GM23338 (cell line): ENCODE measurements around the gene GPR176. TPM values are rescaled to one million over a fixed set of nuclear protein-coding genes. Genes with fewer than 3 reads are reported as not detected.

ENCODE experiments used
- ATAC-seq: fragments of 200-7000 bp; cut with Tn5 transposase; 3 replicates; pipeline ENCODE4 v1.9.1; 2020
- DNase-seq: peaks from one replicate; pipeline ENCODE4 v3.0.0-alpha.2; 2015; ENCODE audit warnings: low spot score
- H2AFZ ChIP-seq: fragments of 200-600 bp; sonication (generic); 2 replicates; pipeline ENCODE4 v1.8.0; 2016; ENCODE audit warnings: antibody characterized with exemption, mild to moderate bottlenecking, moderate library complexity
- H3F3A ChIP-seq: fragments of 200-600 bp; sonication (generic); replicated peaks from 2 replicates; pipeline ENCODE4 v1.8.0; 2017; ENCODE audit warnings: antibody characterized with exemption, mixed run types, low read depth
- H3K27ac ChIP-seq: fragments of 200-600 bp; sonication (generic); 2 replicates; pipeline ENCODE4 v1.6.1; 2016; ENCODE audit warnings: low read depth
- H3K27me3 ChIP-seq: fragments of 200-600 bp; sonication (generic); 2 replicates; pipeline ENCODE4 v1.8.0; 2016; ENCODE audit warnings: mild to moderate bottlenecking, mixed run types, moderate library complexity; ENCODE audit not compliant: insufficient read depth
- H3K36me3 ChIP-seq: fragments of 200-600 bp; sonication (generic); 2 replicates; pipeline ENCODE4 v1.8.0; 2016; ENCODE audit warnings: mild to moderate bottlenecking; ENCODE audit not compliant: insufficient read depth
- H3K4me1 ChIP-seq: fragments of 200-600 bp; sonication (generic); 2 replicates; pipeline ENCODE4 v1.8.0; 2016; ENCODE audit warnings: mild to moderate bottlenecking, moderate library complexity; ENCODE audit not compliant: insufficient read depth
- H3K4me2 ChIP-seq: fragments of 200-600 bp; sonication (generic); 2 replicates; pipeline ENCODE4 v1.7.1; 2017; ENCODE audit warnings: mixed run types
- H3K4me3 ChIP-seq: fragments of 200-600 bp; sonication (generic); 2 replicates; pipeline ENCODE4 v1.6.1; 2016; ENCODE audit warnings: mixed run types
- H3K79me2 ChIP-seq: fragments of 200-600 bp; sonication (generic); replicated peaks from 2 replicates; pipeline ENCODE4 v1.8.0; 2017; ENCODE audit warnings: mild to moderate bottlenecking; ENCODE audit not compliant: insufficient read depth
- H3K9me2 ChIP-seq: fragments of 200-600 bp; sonication (generic); 2 replicates; pipeline ENCODE4 v1.8.0; 2017; ENCODE audit not compliant: insufficient read depth
- H4K20me1 ChIP-seq: fragments of 200-600 bp; sonication (generic); replicated peaks from 2 replicates; pipeline ENCODE4 v1.8.0; 2017; ENCODE audit warnings: mild to moderate bottlenecking; ENCODE audit not compliant: insufficient read depth
- H3K27ac Mint-ChIP-seq: 2 replicates; pipeline ENCODE4 v1.8.0; 2020; ENCODE audit warnings: inconsistent platforms, mild to moderate bottlenecking, moderate library complexity, mixed read lengths
- H3K27me3 Mint-ChIP-seq: 3 replicates; pipeline ENCODE4 v1.8.0; 2022; ENCODE audit warnings: low read depth, mild to moderate bottlenecking, moderate library complexity, mixed read lengths, inconsistent platforms; ENCODE audit not compliant: insufficient read depth, poor library complexity
- H3K36me3 Mint-ChIP-seq: 3 replicates; pipeline ENCODE4 v1.8.0; 2021; ENCODE audit warnings: low read depth, mild to moderate bottlenecking, inconsistent platforms, moderate library complexity, mixed read lengths
- H3K4me1 Mint-ChIP-seq: 3 replicates; pipeline ENCODE4 v1.8.0; 2020; ENCODE audit warnings: mild to moderate bottlenecking, inconsistent platforms, mixed read lengths
- H3K4me3 Mint-ChIP-seq: 3 replicates; pipeline ENCODE4 v1.8.0; 2021; ENCODE audit warnings: moderate library complexity, mild to moderate bottlenecking, inconsistent platforms, mixed read lengths
- H3K9me3 Mint-ChIP-seq: 3 replicates; pipeline ENCODE4 v1.8.0; 2020; ENCODE audit warnings: moderate library complexity, mild to moderate bottlenecking, inconsistent platforms, mixed read lengths
- CREB1 ChIP-seq: fragments of 250-450 bp; sonication (Bioruptor Pico); IDR thresholded peaks from 2 replicates; pipeline ENCODE4 v1.5.0; 2020; ENCODE audit warnings: low read depth, mild to moderate bottlenecking, moderate library complexity
- EZH2 ChIP-seq: fragments of 200-600 bp; sonication (generic); IDR thresholded peaks from one replicate; pipeline ENCODE4 v1.8.0; 2017; ENCODE audit warnings: antibody characterized with exemption, mild to moderate bottlenecking, low read depth; ENCODE audit not compliant: unreplicated experiment
- EZH2phosphoT487 ChIP-seq: fragments of 200-600 bp; sonication (generic); IDR thresholded peaks from one replicate; pipeline ENCODE4 v1.8.1; 2018; ENCODE audit warnings: antibody characterized with exemption; ENCODE audit not compliant: unreplicated experiment
- JUNB ChIP-seq: IDR thresholded peaks from one replicate; pipeline ENCODE4 v1.6.1; 2016; ENCODE audit warnings: antibody characterized with exemption; ENCODE audit not compliant: unreplicated experiment
- REST ChIP-seq: IDR thresholded peaks from one replicate; pipeline ENCODE4 v1.6.1; 2018; ENCODE audit warnings: antibody characterized with exemption; ENCODE audit not compliant: unreplicated experiment
- STAT1 ChIP-seq: IDR thresholded peaks from one replicate; pipeline ENCODE4 v1.6.1; 2016; ENCODE audit warnings: antibody characterized with exemption; ENCODE audit not compliant: unreplicated experiment
- ZNF114 ChIP-seq: fragments of 250-450 bp; sonication (Bioruptor Pico); IDR thresholded peaks from 2 replicates; pipeline ENCODE4 v1.5.0; 2020; ENCODE audit warnings: mild to moderate bottlenecking, moderate library complexity
- ZNF462 ChIP-seq: fragments of 250-450 bp; sonication (Bioruptor Pico); IDR thresholded peaks from 2 replicates; pipeline ENCODE4 v1.5.0; 2020; ENCODE audit warnings: mild to moderate bottlenecking, moderate library complexity
- polyA plus RNA-seq: library from polyadenylated mRNA; unstranded; fragments of >200 nt; fragmentation: Nextera tagmentation; extraction: Ambion mirVana; gene quantifications from 2 replicates; pipeline ENCODE4 v1.2.1, GENCODE V29; 2016
- total RNA-seq: library from RNA; depleted of rRNA; stranded (reverse); fragments of >200 nt; shearing (Covaris generic); gene quantifications from 2 replicates; pipeline ENCODE4 v1.2.3, GENCODE V29; 2014
- TF ChIP-seq, protein P1 (sequence below), 2 experiments: fragments of 200-600 bp in 1 of 2; sonication (generic) in 1 of 2; conservative IDR thresholded peaks; 2 replicates each; pipeline versions ENCODE4 v1.5.1 to v1.6.1; 2016 to 2017; ENCODE audit warnings: antibody characterized with exemption in 2 of 2, low read depth in 2 of 2, mild to moderate bottlenecking in 2 of 2, moderate library complexity in 1 of 2

GPR176 gene
- total and polyA plus RNA-seq, 2 experiments from 2014 or later: 60.0 to 248 TPM

DNA sequence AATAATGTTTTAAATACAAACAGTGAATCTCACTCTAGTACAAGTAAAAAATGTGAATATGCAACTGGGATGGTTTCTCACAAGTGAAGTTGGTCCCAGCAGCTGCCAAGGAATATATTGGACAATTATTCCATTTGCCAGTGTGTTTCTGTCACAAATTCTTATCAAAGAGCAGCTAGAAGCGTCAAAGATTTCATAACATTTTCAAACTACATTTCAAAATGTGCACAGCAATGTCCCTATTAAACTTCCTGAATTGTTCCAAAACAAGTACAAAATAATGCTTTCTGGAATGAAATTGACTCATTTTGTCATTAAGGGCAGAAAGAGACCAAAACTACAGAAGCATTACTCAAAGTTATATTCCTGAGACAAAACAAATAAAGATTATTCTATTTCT lies 38.3 kb downstream of the GPR176 start:
- H3K9me2 ChIP-seq: no peaks in the 10 kb centered on the region; the same call in 1 of the 2 replicates
- no peaks in the 10 kb centered on the region for H3K36me3 ChIP-seq
- peak overlapping the region; percentile 80 for H3K27ac Mint-ChIP-seq
- peaks cover 48% of the 10 kb centered on the region; the same call in 2 of the 3 replicates for H3K36me3 Mint-ChIP-seq
- peaks cover 8% of the 10 kb centered on the region for H3K27me3 Mint-ChIP-seq
- peaks cover 91% of the 10 kb centered on the region for H3K79me2 ChIP-seq
- H3K4me3 ChIP-seq: no peak overlapping the region
- H2AFZ ChIP-seq: no peak overlapping the region
- peaks cover 58% of the 10 kb centered on the region for H3K4me1 ChIP-seq
- H3K27ac ChIP-seq: peak overlapping the region; percentile 16; the same call in 1 of the 2 replicates
- H3K4me1 Mint-ChIP-seq: peaks cover 44% of the 10 kb centered on the region
- H3K4me2 ChIP-seq: 0 out of 2 replicates have a peak overlapping the region, but pooled peaks have one; percentile 2
- H3K27me3 ChIP-seq: no peaks in the 10 kb centered on the region
- no peak for ATAC-seq
- DNase-seq: no peak
- no peak overlapping the region for H3K4me3 Mint-ChIP-seq
- 0 out of 2 replicates have a peak, but pooled peaks cover 3% of the 10 kb centered on the region for H3F3A ChIP-seq
- H3K9me3 Mint-ChIP-seq: no peaks in the 10 kb centered on the region; the same call in 2 of the 3 replicates
- H4K20me1 ChIP-seq: no peaks in the 10 kb centered on the region
- TF ChIP-seq EZH2 (no peak), ZNF114 (no peak), ZNF462 (CRISPR knock-in tag) (no peak), STAT1 (no peak), EZH2phosphoT487 (no peak), CREB1 (no peak), JUNB (no peak), REST (no peak)
- TF ChIP-seq, protein P1, sequence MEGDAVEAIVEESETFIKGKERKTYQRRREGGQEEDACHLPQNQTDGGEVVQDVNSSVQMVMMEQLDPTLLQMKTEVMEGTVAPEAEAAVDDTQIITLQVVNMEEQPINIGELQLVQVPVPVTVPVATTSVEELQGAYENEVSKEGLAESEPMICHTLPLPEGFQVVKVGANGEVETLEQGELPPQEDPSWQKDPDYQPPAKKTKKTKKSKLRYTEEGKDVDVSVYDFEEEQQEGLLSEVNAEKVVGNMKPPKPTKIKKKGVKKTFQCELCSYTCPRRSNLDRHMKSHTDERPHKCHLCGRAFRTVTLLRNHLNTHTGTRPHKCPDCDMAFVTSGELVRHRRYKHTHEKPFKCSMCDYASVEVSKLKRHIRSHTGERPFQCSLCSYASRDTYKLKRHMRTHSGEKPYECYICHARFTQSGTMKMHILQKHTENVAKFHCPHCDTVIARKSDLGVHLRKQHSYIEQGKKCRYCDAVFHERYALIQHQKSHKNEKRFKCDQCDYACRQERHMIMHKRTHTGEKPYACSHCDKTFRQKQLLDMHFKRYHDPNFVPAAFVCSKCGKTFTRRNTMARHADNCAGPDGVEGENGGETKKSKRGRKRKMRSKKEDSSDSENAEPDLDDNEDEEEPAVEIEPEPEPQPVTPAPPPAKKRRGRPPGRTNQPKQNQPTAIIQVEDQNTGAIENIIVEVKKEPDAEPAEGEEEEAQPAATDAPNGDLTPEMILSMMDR (conservative IDR thresholded peaks at IDR 0.05; ENCODE audit: low read depth in 2 of 2): no peak
